ENCODE results near the gene SYNRG.
A peak's percentile ranks its signal among the peaks of the same experiment; 100 is the strongest.

The SYNRG gene

DNA sequence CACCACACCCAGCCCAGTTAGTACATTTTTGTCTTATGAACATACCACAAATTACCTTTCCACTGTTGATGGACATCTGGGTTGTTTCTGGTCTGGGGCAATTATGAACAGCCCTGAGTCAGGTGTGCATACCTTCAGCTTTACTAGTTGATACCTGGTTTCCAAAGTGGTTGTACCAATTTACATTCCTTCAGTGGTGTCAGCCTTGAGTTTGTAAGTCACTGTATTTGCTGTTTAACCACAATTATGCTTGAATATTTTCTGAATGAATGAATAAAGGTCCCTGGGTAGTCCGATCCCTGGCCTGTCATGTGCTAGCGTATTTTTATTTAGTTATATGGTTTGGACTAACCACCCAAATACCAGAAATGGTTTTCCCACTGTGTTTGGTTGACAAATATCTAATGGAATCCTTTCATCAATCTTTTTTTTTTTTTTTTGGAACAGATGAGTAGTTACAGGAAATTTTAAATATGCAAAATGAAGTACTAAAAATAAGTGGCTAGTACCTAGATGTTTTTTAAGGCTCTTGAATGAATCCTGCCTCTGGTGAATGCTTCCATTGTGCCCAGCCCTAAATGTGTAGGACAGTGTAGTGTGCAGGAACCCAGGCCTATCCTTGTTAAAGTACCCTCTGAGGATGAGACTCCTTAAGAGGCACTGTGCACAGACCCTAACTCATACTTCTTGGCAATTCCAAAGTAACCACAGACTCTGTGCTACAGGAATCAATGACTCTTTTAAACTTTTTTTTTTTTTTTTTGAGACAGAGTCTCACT is 115.8 kb downstream of the SYNRG start:
- no peak for DNase-seq

GRCh38 chr17:37492167-37492566 is 117.1 kb downstream of the SYNRG start:
- DNase-seq, result no peak

- no peak for DNase-seq
Observed at GRCh38 chr17:37490638-37491614, 118.3 kb downstream of the SYNRG start.

- DNase-seq, result peak; percentile 43
Observed at GRCh38 chr17:37490022-37490587, 119.1 kb downstream of the SYNRG start.

GRCh38 chr17:37489197-37490001 is 119.8 kb downstream of the SYNRG start, which contains the start of gene DUSP14:
Gene DUSP14 (plus strand): TSS chr17:37489891. CDS start chr17:37512273, 22,382 bp downstream.
- DNase-seq, result peak; percentile 76

- DNase-seq, result peak; percentile 43
Observed at GRCh38 chr17:37488607-37489196, 120.5 kb downstream of the SYNRG start.

DNA sequence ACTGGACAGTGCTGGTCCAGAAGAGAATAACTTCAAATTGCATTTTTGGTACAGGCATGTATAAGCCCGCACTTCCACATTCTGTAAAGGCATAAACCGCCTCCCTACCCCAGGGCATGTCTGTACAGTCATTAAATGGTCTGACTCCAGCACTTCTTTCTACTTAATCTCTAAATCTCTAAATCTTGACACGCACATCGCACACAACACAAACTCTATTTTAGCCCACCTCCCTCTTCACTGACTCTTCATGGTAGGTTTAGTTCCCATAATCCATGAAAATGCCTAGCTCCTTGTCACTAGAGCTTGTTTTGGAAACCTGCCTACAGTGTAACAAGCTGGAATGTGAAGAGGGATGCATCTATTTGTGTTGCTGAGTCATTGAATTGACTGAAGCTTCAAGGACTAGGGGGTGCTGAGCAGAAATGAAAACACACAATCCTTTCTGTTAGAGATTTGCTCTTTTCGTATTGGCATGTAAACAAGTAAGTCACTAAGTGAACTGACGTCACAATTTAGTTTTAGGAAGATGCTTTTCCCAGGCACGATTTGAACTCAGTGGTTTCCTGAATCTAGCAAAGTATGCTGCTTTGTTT is 121.1 kb downstream of the SYNRG start:
- DNase-seq, result peak; percentile 40

GRCh38 chr17:37485938-37486570 is 123.2 kb downstream of the SYNRG start:
- no peak for DNase-seq

DNA sequence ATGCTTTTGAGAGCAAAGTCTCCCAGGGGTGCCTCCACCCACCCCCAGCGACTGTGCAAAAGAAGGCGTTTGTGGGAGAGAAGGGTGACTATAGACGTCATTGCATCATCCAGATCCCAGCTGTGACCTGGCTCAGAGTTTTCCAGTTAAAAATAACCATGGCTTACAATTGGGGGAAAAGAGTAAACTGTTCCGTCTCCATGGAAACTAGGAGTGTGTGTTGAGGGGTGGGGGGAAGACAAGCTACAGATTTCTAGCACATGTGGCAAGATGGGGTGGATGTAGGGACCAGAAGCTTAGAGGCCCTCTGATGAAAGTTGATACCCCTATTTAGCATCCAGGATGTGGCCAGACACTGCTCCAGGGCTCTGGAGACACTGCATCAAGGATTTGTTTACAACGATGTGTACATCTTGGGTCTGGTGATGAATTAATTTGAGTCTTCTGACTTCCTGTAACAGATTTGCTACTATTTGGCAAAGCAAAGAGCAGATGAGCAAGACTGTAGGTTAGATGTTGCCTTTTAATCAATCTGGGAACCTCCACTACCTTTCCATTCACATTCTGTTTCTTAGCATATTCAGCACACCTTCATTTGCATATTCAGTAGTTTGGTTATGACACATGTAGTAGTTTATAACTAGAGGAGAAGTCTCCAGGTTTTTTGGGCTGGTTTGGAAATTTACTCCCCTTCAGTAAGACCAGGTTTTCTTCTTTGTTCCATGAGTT is 125.7 kb downstream of the SYNRG start:
- DNase-seq, result no peak

GRCh38 chr17:37481001-37481665 is 128.1 kb downstream of the SYNRG start:
- no peak for DNase-seq

- no peak for DNase-seq
Observed at GRCh38 chr17:37480427-37480826, 128.8 kb downstream of the SYNRG start.

DNA sequence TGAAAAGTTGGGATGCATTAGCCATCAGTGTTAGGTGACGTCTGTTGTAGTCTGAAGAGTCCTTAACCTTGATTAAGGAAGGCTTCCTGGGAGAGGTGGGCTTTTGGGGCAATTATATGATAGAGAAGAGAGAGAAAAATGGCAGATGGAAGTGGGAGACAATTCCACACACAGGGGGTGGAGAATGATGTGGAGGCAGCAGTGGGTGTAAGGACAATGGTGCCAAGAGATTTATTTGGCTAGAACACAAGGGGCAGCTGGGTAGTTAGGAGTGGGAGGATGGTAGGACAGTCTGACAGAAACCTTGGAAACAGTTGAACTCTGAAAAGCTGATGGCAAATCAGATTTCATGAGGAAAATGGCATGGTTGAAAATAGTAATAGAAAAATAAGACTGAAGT is 130.2 kb downstream of the SYNRG start:
- no peak for DNase-seq

GRCh38 chr17:37478187-37478586 is 131.0 kb downstream of the SYNRG start:
- no peak for DNase-seq

GRCh38 chr17:37476431-37477120 is 132.6 kb downstream of the SYNRG start:
- no peak for DNase-seq

DNA sequence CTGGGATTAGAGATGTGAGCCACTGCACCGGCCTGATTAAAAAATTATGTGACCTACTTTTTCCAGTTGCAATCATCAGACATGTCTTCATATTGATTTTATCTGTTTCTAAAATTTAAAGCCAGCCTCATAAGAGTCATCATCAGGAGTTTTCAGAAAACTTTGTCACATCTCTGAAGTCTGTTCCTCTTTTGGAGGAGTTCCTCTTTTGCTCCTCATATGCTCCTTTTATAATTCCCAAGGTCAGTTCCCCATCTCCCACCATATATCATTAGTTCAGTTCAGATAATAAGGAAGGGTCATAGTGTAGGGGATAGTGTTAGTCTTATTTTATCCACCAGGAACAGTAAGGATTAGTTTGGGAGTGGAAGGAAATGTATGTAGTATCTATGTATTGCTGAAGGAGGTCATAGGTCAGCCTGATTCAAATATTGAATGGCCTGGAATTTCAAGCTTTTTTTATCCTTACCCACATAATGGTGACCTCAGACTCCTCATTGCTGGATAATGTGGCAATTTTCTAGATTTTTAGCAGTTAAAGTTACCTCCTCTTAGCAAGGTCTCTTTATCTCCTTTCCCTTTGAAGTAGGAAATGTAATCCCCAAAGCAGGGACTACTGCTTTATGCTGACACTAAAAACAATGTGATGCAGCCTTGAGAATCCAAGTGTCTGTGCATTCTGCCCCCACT is 133.3 kb downstream of the SYNRG start:
- no peak for DNase-seq

DNA sequence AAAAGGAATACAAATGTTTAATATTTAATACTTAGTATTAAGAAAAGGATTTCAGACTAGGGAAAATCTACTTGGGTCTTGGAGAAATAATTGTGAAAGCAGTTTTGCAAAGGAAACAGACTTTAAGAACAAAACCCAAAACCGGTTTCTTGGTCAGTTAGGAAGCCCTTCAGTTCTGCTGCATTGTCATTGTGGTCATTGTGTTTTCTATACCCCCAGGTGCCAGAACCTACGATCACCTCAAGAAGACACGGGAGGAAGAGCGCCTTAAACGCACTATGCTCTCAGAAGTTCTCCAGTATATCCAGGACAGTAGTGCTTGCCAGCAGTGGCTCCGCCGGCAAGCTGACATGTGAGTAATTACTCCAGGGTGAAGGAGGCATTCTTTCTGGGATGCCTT is 139.0 kb downstream of the SYNRG start:
- DNase-seq, result no peak

DNA sequence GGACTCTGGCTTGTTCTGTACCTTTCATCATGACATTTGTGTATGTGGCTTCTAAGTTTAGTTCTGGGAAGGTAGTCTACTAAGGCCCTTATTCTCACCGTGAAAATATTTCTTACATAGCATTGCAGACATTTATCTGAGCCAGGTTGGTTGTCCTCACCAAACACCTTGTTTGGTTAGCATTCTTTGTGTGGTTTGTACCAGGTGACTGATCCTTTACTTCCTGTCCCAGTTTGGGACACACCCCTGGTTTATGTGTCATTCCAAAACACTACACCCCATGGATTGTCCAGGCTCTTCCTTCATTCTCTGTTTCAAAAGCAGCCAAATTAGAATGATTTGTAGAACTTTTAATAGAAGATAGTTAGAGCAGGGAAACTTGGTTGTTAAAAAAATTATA is 142.7 kb downstream of the SYNRG start:
- DNase-seq, result no peak

- no peak for DNase-seq
Observed at GRCh38 chr17:37465069-37465616, 144.1 kb downstream of the SYNRG start.
